ENCODE data around the gene STOX1.

DNA sequence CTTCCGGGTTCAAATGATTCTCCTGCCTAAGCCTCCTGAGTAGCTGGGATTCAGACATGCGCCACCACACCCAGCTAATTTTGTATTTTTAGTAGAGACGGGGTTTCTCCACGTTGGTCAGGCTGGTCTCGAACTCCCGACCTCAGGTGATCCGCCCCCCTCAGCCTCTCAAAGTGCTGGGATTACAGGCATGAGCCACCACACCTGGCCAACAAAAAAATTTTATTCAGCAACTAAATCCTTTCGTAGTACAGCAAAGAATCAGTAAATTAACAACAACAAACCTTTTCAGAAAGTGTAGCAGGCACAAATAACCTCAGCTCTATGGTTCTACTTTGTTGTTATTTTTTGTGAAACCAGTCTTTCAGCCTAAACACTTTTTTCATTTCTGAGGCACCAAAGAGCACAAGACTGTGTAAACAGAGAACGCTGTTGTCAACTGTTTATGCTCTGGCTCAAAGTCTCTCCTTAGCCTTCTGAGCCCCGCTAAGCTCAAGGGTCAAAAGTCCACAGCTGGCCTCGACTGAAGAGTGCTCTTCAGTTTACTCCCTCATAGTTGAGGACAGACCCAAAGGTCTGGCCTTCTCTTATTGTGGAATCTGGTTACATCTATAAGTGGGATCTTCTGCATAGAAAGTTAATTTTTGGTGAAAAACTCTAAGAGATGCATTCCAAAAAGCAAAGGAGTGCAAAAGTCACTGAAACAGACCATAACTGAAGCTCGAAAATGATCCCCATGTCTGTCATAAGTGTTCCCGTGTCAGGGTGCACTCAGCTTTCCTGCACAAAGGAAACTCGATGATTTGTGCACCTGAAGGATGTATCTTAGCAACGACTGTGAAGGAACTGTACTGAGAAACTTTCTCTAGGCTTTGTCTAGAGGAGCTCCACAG, 49.2 kb downstream of the STOX1 start:
- TF ChIP-seq, protein P1, sequence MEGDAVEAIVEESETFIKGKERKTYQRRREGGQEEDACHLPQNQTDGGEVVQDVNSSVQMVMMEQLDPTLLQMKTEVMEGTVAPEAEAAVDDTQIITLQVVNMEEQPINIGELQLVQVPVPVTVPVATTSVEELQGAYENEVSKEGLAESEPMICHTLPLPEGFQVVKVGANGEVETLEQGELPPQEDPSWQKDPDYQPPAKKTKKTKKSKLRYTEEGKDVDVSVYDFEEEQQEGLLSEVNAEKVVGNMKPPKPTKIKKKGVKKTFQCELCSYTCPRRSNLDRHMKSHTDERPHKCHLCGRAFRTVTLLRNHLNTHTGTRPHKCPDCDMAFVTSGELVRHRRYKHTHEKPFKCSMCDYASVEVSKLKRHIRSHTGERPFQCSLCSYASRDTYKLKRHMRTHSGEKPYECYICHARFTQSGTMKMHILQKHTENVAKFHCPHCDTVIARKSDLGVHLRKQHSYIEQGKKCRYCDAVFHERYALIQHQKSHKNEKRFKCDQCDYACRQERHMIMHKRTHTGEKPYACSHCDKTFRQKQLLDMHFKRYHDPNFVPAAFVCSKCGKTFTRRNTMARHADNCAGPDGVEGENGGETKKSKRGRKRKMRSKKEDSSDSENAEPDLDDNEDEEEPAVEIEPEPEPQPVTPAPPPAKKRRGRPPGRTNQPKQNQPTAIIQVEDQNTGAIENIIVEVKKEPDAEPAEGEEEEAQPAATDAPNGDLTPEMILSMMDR (IDR thresholded peaks at IDR 0.05; ENCODE audit: insufficient read depth, low read length, poor library complexity, severe bottlenecking), result no peak
- TF ChIP-seq EZH2phosphoT487 (conservative IDR thresholded peaks at IDR 0.05; ENCODE audit: low read length), result no peak

Measured in SU-DHL-6 (cell line).